DOHH2 (cell line): ENCODE data around the gene GAS7.

Experiments
- H3F3A ChIP-seq: fragments of 200-600 bp; sonication (generic), shearing (Covaris generic); 2 replicates; pipeline ENCODE4 v1.6.0; 2016; ENCODE audit warnings: antibody characterized with exemption, mild to moderate bottlenecking; ENCODE audit not compliant: control insufficient read depth, insufficient read depth
- H3K27ac ChIP-seq: fragments of 200-600 bp; sonication (generic); 2 replicates; pipeline ENCODE4 v1.5.1; 2014; ENCODE audit warnings: low read depth, mild to moderate bottlenecking, low read length, moderate library complexity
- H3K27me3 ChIP-seq: fragments of 200-600 bp; sonication (generic); 2 replicates; pipeline ENCODE4 v1.6.1; 2014; ENCODE audit warnings: mild to moderate bottlenecking, low read length, mixed read lengths; ENCODE audit not compliant: control insufficient read depth
- H3K36me3 ChIP-seq: fragments of 200-600 bp; sonication (generic); 2 replicates; pipeline ENCODE4 v1.6.1; 2014; ENCODE audit warnings: mild to moderate bottlenecking, low read length, moderate library complexity, mixed read lengths; ENCODE audit not compliant: control insufficient read depth
- H3K4me1 ChIP-seq: fragments of 200-600 bp; sonication (generic); 2 replicates; pipeline ENCODE4 v1.6.1; 2014; ENCODE audit warnings: mild to moderate bottlenecking, low read length, mixed read lengths; ENCODE audit not compliant: control insufficient read depth
- H3K4me2 ChIP-seq: fragments of 200-600 bp; sonication (generic); 2 replicates; pipeline ENCODE4 v1.6.0; 2014; ENCODE audit warnings: mild to moderate bottlenecking, low read length, moderate library complexity
- H3K4me3 ChIP-seq: fragments of 200-600 bp; sonication (generic); 2 replicates; pipeline ENCODE4 v1.5.1; 2014; ENCODE audit warnings: mild to moderate bottlenecking, low read length, mixed read lengths
- H3K79me2 ChIP-seq: fragments of 200-600 bp; sonication (generic); 2 replicates; pipeline ENCODE4 v1.6.1; 2014; ENCODE audit warnings: mild to moderate bottlenecking, low read length, mixed read lengths; ENCODE audit not compliant: control insufficient read depth
- H3K9me2 ChIP-seq: fragments of 200-600 bp; sonication (generic); replicated peaks from 2 replicates; pipeline ENCODE4 v1.6.1; 2014; ENCODE audit warnings: mild to moderate bottlenecking, low read length, mixed read lengths; ENCODE audit not compliant: control insufficient read depth
- H3K9me3 ChIP-seq: fragments of 200-600 bp; sonication (generic); 2 replicates; pipeline ENCODE4 v1.6.1; 2014; ENCODE audit warnings: antibody characterized with exemption, low read length, mixed read lengths; ENCODE audit not compliant: control insufficient read depth, insufficient read depth
- H4K20me1 ChIP-seq: fragments of 200-600 bp; sonication (generic); 2 replicates; pipeline ENCODE4 v1.6.0; 2014; ENCODE audit warnings: low read depth, mild to moderate bottlenecking, antibody characterized with exemption, low read length, moderate library complexity; ENCODE audit not compliant: control insufficient read depth, insufficient read depth
- CTCF ChIP-seq: fragments of 200-600 bp; sonication (generic); IDR thresholded peaks from one replicate; pipeline ENCODE4 v1.5.1; 2014; ENCODE audit warnings: antibody characterized with exemption, mild to moderate bottlenecking, low read depth, low read length; ENCODE audit not compliant: poor library complexity, severe bottlenecking
- EZH2phosphoT487 ChIP-seq: fragments of 200-600 bp; sonication (generic); IDR thresholded peaks from 2 replicates; pipeline ENCODE4 v1.6.1; 2017; ENCODE audit warnings: borderline replicate concordance, mild to moderate bottlenecking, antibody characterized with exemption, low read length, moderate library complexity, mixed read lengths

GAS7 gene

GRCh38 chr17:9979463-9979995 is 218.9 kb downstream of the GAS7 start:
- TF ChIP-seq CTCF (no peak), EZH2phosphoT487 (no peak)
- H3K9me3 ChIP-seq = no peaks in the 10 kb centered on the region
- H3K4me2 ChIP-seq = no peak overlapping the region
- no peaks in the 10 kb centered on the region for H3K27me3 ChIP-seq
- no peaks in the 10 kb centered on the region for H4K20me1 ChIP-seq
- H3K36me3 ChIP-seq = no peaks in the 10 kb centered on the region
- H3K79me2 ChIP-seq = no peaks in the 10 kb centered on the region
- H3K4me1 ChIP-seq = no peaks in the 10 kb centered on the region
- H3K9me2 ChIP-seq = no peaks in the 10 kb centered on the region
- no peak overlapping the region for H3K4me3 ChIP-seq
- H3F3A ChIP-seq = no peaks in the 10 kb centered on the region
- no peak overlapping the region for H3K27ac ChIP-seq

DNA sequence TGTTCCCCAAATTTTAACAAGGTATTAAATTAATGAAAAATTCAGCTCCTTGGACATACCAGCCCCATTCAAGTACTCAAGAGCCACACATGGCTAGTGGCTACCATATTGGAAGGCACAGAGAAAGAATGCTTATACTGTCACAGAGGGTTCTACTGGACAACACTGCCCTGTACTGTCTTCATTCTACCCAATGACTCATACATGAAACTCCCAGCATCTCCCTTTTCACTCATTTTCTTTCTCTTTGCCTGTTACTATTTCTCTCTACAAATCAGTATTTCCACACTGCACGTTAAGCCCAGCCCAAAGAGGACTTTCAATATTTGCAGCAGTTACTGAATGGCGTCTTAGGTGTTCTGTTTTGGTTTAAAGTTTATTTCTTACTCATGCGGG is 221.2 kb downstream of the GAS7 start:
- no peaks in the 10 kb centered on the region for H3K9me2 ChIP-seq
- H3K36me3 ChIP-seq = no peaks in the 10 kb centered on the region
- no peaks in the 10 kb centered on the region for H3K9me3 ChIP-seq
- no peak overlapping the region for H3K27ac ChIP-seq
- H3K4me1 ChIP-seq = no peaks in the 10 kb centered on the region
- H4K20me1 ChIP-seq = no peaks in the 10 kb centered on the region
- no peaks in the 10 kb centered on the region for H3F3A ChIP-seq
- TF ChIP-seq EZH2phosphoT487 = no peak
- TF ChIP-seq CTCF = no peak
- H3K4me3 ChIP-seq = no peak overlapping the region
- no peaks in the 10 kb centered on the region for H3K27me3 ChIP-seq
- H3K79me2 ChIP-seq = no peaks in the 10 kb centered on the region
- H3K4me2 ChIP-seq = no peak overlapping the region

GRCh38 chr17:9976283-9977179 is 221.9 kb downstream of the GAS7 start:
- no peaks in the 10 kb centered on the region for H3K4me1 ChIP-seq
- no peaks in the 10 kb centered on the region for H3K79me2 ChIP-seq
- H3K36me3 ChIP-seq = no peaks in the 10 kb centered on the region
- H3K27ac ChIP-seq = no peak overlapping the region
- no peak for TF ChIP-seq CTCF
- no peak for TF ChIP-seq EZH2phosphoT487
- no peak overlapping the region for H3K4me2 ChIP-seq
- H3K9me3 ChIP-seq = no peaks in the 10 kb centered on the region
- no peaks in the 10 kb centered on the region for H3F3A ChIP-seq
- no peaks in the 10 kb centered on the region for H3K9me2 ChIP-seq
- H4K20me1 ChIP-seq = no peaks in the 10 kb centered on the region
- H3K27me3 ChIP-seq = no peaks in the 10 kb centered on the region
- no peak overlapping the region for H3K4me3 ChIP-seq
